Endothelial cell of coronary artery (primary cell): ENCODE measurements around the gene CDC42BPG. TPM values are rescaled to one million over a fixed set of nuclear protein-coding genes. Genes with fewer than 3 reads are reported as not detected.

Source experiments
- total RNA-seq: library from RNA; depleted of rRNA; stranded (reverse); fragments of >200 nt; gene quantifications from 2 replicates; pipeline ENCODE4 v1.2.3, GENCODE V29; 2014

Gene CDC42BPG
- total RNA-seq, result 0.09 and 0.18 TPM in 2 replicates

GRCh38 chr11:64844330-64845128, at the start of gene CDC42BPG:
TSS of gene CDC42BPG (minus strand) at chr11:64844653. CDS start at chr11:64844569, 84 bp downstream.

DNA sequence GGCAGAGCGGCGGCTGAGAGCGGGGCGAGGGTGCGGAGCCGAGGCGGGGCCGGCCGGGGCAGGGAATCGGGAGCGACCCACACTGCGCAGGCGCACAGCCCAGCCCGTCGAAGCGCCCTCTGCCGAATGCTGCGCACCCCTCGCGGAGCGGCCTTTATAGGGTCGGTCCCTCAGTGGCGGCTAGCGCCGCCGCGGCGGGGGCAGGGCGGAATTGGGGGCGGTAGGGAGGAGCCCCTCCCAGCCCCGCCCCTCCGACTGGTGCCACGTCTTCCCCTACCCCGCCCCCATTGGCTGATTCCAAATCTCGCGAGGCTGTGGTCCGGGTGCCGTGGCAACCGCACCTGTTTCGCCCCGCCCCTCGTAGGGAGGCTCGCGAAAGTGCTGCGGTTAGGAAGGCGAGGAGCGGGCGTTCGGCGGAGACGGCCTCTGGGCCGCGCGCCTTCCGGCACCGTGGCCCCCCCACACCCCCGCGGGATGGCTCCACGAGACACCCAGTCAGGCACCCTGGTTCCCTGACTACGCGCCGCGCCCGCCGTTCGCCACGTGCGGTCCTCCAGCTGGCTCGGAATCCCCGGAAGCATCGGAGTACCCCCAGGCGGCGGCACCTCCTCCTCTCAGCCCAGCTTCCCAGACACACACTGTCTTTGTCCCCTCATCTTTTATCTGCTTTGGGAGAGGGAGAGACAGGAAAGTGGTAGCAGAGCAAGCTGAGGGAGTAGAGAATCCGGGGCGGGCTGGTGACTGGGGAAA, 34.2 kb upstream of the CDC42BPG start, which contains the start of gene EHD1:
TSS of gene EHD1 (minus strand) at position 128 of the 750 bp plus-strand sequence. CDS start 157 bp downstream, outside the sequence.

GRCh38 chr11:64810271-64810890, 34.1 kb downstream of the CDC42BPG start, which contains the start of gene MEN1:
TSS of gene MEN1 (minus strand) at chr11:64810551. CDS start at chr11:64810109, 442 bp downstream.

DNA sequence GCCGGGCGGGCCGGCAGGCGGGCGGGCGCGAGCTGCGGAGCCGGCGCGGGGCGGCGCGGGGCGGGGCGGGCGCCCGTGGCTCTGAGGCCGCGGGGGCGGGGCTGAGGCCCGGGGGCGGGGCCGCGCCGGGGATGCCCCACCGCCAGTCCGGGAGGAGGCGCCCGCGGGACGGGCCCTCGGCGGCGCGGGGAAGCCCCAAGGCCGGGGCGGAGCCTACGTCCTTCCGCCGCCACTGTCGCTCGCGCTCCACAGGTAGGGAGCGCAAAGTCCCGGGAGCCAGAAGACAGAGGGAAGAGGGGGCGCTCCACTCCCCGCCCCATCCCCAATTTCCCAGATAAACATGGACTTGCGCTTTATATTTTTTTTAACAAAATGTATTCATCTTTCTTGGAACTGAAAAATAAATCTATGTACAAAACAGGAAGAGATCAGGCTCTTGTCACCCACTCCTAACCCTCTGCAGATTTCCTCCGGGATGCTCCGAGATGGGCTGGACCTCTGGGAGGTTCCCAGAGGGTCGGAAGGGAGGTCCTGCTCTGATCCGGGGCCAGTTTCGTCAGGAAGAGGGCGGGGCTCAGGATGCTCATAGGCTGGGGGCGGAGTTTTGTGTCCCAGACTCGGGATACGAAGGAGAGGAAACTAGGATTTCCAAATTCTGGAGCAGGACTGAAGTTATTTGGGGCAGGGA, 41.2 kb downstream of the CDC42BPG start, which contains the start of gene MAP4K2:
TSS of gene MAP4K2 (minus strand) at position 57 of the 688 bp plus-strand sequence. CDS start 65 bp downstream, outside the sequence.

GRCh38 chr11:64778473-64779298, 65.8 kb downstream of the CDC42BPG start, which contains the start of gene SF1:
TSS of gene SF1 (minus strand) at chr11:64778542. CDS start at chr11:64778392, 150 bp downstream.

Other genes starting within 250 kb of the CDC42BPG start
- gene NRXN2, start 121.5 kb downstream of the CDC42BPG start, total RNA-seq, result under 0.01 and 0.09 TPM in 2 replicates
- 0.81 and 2.6 TPM in 2 replicates for gene RASGRP2, start 100.5 kb downstream of the CDC42BPG start, total RNA-seq
- 0.36 and 0.38 TPM in 2 replicates for gene PYGM, start 84.7 kb downstream of the CDC42BPG start, total RNA-seq
- gene SF1, start 66.1 kb downstream of the CDC42BPG start, total RNA-seq, result 65.3 and 107 TPM in 2 replicates
- 26.5 and 28.4 TPM in 2 replicates for gene MAP4K2, start 41.4 kb downstream of the CDC42BPG start, total RNA-seq
- gene MEN1, start 34.1 kb downstream of the CDC42BPG start, total RNA-seq, result 15.1 and 19.8 TPM in 2 replicates
- 99.0 and 121 TPM in 2 replicates for gene EHD1, start 34.0 kb upstream of the CDC42BPG start, total RNA-seq
- gene ATG2A, start 72.6 kb upstream of the CDC42BPG start, total RNA-seq, result 8.3 and 11.4 TPM in 2 replicates
- 5.6 and 14.5 TPM in 2 replicates for gene PPP2R5B, start 80.0 kb upstream of the CDC42BPG start, total RNA-seq
- gene GPHA2, start 91.2 kb upstream of the CDC42BPG start, total RNA-seq, result not detected in 2 replicates
- gene MAJIN, start 127.5 kb upstream of the CDC42BPG start, total RNA-seq, result not detected in 2 replicates
- 0.36 and 0.75 TPM in 2 replicates for gene BATF2, start 152.3 kb upstream of the CDC42BPG start, total RNA-seq
- gene ARL2, start 169.5 kb upstream of the CDC42BPG start, total RNA-seq, result 88.1 and 122 TPM in 2 replicates
- 11.2 and 14.8 TPM in 2 replicates for gene SNX15, start 182.8 kb upstream of the CDC42BPG start, total RNA-seq
- gene SAC3D1, start 196.6 kb upstream of the CDC42BPG start, total RNA-seq, result 9.9 and 11.4 TPM in 2 replicates
- gene NAALADL1, start 213.9 kb upstream of the CDC42BPG start, total RNA-seq, result 6.1 and 12.3 TPM in 2 replicates
- gene CDCA5, start 239.4 kb upstream of the CDC42BPG start, total RNA-seq, result 4.2 and 7.7 TPM in 2 replicates
- gene ZFPL1, start 239.6 kb upstream of the CDC42BPG start, total RNA-seq, result 25.0 and 28.2 TPM in 2 replicates